Cardiac muscle cell (in vitro differentiated cells and primary cell): ENCODE measurements around the gene CFAP157. TPM values are rescaled to one million over a fixed set of nuclear protein-coding genes. Genes with fewer than 3 reads are reported as not detected.

Experiments
- DNase-seq, 2 donors: peaks; one replicate each; pipeline versions ENCODE4 v3.0.0 to v3.0.0-alpha.2; 2010 to 2017; ENCODE audit warnings: low read depth in 1 of 2, low spot score in 1 of 2
- H3K27ac ChIP-seq: fragments of 200-600 bp; sonication (generic); 2 replicates; pipeline ENCODE4 v1.5.1; 2016
- H3K27me3 ChIP-seq: fragments of 200-600 bp; sonication (generic); 2 replicates; pipeline ENCODE4 v1.6.0; 2016; ENCODE audit warnings: control low read depth
- H3K36me3 ChIP-seq: fragments of 200-600 bp; sonication (generic); 2 replicates; pipeline ENCODE4 v1.5.1; 2016; ENCODE audit warnings: control low read depth
- H3K4me1 ChIP-seq: fragments of 200-600 bp; sonication (generic); 2 replicates; pipeline ENCODE4 v1.8.1; 2017; ENCODE audit warnings: low read depth, mild to moderate bottlenecking, mixed run types
- H3K4me3 ChIP-seq: fragments of 200-600 bp; sonication (generic); 2 replicates; pipeline ENCODE4 v1.5.1; 2016; ENCODE audit warnings: mild to moderate bottlenecking
- H3K9me3 ChIP-seq: fragments of 200-600 bp; sonication (generic); 2 replicates; pipeline ENCODE4 v1.5.1; 2017; ENCODE audit warnings: low read depth, mild to moderate bottlenecking, control low read depth
- CTCF ChIP-seq: IDR thresholded peaks from 2 replicates; pipeline ENCODE4 v1.5.1; 2012; ENCODE audit warnings: low read depth, mild to moderate bottlenecking, low read length
- polyA plus RNA-seq: library from polyadenylated mRNA; unstranded; fragments of >200 nt; fragmentation: Nextera tagmentation; extraction: Ambion mirVana; gene quantifications from 2 replicates; pipeline ENCODE4 v1.2.1, GENCODE V29; 2016
- total RNA-seq: library from RNA; depleted of rRNA; stranded (reverse); fragments of >200 nt; gene quantifications from 2 replicates; pipeline ENCODE4 v1.2.3, GENCODE V29; 2016

CFAP157 gene
- total and polyA plus RNA-seq, 2 experiments from 2014 or later, result 0.76 to 0.86 TPM

DNA sequence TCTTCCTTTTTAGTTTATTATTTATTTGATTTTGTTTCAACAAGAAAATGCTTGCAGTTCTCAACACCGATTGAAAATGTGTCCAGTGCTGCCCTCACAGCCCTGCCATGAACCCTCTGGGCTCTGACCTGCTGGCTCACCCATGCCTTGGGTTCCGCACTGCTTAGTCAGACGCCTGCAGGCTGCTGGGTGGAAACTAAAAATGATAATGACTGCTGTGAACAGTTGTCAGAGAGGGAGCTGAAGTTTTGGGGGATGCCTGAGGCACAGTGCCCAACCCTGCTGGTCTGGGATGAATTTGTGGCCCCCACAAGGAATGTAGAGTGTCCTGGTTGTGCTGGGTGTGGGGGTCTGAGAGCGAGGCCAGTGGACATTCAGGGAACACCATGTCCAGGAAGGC is 22.2 kb upstream of the CFAP157 start:
- H3K27me3 ChIP-seq, result no peaks in the 10 kb centered on the region
- no peak for TF ChIP-seq CTCF
- peaks cover 6% of the 10 kb centered on the region for H3K36me3 ChIP-seq
- H3K9me3 ChIP-seq, result no peaks in the 10 kb centered on the region
- H3K4me1 ChIP-seq, result no peaks in the 10 kb centered on the region
- no peak overlapping the region for H3K4me3 ChIP-seq
- peak in 1 of 2 donors; percentile 18 for DNase-seq
- no peak overlapping the region for H3K27ac ChIP-seq

DNA sequence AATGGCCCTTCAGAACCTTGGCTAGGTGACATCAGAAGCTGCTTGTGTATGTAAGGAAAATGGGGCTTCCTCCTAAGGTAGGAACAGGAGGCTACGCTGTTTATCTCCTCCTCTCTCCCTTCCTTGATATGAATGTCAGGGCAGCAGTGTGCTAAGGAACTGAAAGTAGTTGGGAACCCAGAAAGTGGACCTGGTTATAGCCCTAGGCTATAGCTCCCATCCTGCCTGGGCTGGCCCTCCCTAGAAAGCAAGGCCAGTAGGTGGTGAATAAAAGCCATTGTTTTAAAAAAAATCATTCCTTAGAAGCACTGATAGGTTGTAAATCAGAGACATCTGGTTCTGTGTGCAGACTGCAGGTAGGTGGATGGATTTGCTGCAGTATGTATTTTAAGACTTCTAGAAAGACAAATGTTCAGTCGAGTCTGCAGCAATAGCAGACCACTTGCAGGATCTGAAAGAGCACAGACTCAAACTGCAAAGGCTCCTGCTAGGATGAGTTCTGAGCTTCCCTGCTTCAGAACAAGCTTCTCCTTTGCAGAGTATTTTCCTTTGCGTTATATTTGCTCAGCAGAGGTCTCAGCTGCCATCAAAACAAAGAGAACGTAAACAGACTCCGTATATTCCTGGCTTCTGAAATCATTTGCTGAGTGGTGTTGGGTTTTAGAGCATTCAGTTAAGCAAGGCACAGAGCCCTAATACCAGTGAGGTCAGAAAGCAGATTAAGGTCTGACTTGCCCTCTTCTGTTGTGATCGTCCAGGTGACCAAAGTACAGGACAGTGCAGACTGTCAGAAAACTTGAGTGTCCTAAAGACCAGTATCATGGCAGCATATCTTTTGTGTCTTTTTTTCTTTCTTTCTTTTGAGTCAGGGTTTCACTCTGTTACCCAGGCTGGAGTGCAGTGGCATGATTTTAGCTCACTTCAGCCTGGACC is 20.1 kb upstream of the CFAP157 start:
- Histone ChIP-seq H3K9me3 (no peaks in the 10 kb centered on the region), H3K27me3 (no peaks in the 10 kb centered on the region), H3K4me1 (no peaks in the 10 kb centered on the region), H3K36me3 (peaks cover 4% of the 10 kb centered on the region), H3K4me3 (no peak overlapping the region), H3K27ac (no peak overlapping the region)
- no peak for DNase-seq
- TF ChIP-seq CTCF, result no peak

DNA sequence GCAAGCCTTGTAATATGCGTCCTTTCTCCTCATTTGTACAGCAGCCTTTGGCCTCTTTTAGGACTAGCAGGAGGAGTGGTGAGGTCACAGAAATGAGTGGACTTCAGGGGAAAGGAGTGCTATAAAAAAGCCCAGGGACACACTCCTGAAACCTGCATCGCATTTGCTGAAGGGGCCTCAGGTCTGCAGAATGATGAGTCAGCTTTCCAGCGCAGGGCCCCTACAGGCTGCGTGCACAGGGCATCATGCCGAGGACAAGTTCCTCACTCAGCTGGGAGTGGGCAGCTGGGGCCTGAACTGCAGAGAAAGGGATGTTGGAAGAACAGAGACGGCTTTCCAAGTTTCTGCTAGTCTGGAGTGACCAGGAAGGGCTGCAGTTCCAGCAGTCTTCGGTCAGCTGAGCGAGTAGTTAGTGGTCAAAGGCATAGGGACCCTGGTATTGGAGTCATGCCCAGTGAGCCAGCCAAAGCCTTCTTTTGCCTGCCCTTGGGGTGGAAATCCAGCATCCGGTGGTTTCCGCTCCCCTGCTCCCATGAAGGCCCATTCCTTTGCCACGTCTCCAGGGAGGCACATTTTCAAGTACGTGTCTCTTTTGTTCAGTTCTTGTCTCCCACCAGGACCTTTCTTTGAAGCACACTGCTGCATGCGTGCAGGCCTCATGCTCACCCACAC is 17.3 kb upstream of the CFAP157 start:
- no peak for TF ChIP-seq CTCF
- Histone ChIP-seq H3K4me1 (no peaks in the 10 kb centered on the region), H3K4me3 (no peak overlapping the region), H3K27ac (no peak overlapping the region), H3K27me3 (no peaks in the 10 kb centered on the region), H3K9me3 (no peaks in the 10 kb centered on the region), H3K36me3 (peaks cover 4% of the 10 kb centered on the region)
- no peak for DNase-seq

- H3K27me3 ChIP-seq, result no peaks in the 10 kb centered on the region
- DNase-seq, result no peak
- H3K4me1 ChIP-seq, result no peaks in the 10 kb centered on the region
- no peaks in the 10 kb centered on the region for H3K9me3 ChIP-seq
- no peak overlapping the region for H3K27ac ChIP-seq
- H3K36me3 ChIP-seq, result peaks cover 4% of the 10 kb centered on the region
- TF ChIP-seq CTCF, result no peak
- H3K4me3 ChIP-seq, result no peak overlapping the region
These were observed 16.1 kb upstream of the CFAP157 start for GRCh38 chr9:127690735-127691134.

GRCh38 chr9:127692071-127692470 is 14.7 kb upstream of the CFAP157 start:
- Histone ChIP-seq H3K4me3 (no peak overlapping the region), H3K27me3 (no peaks in the 10 kb centered on the region), H3K27ac (no peak overlapping the region), H3K9me3 (no peaks in the 10 kb centered on the region), H3K36me3 (peaks cover 4% of the 10 kb centered on the region), H3K4me1 (no peaks in the 10 kb centered on the region)
- TF ChIP-seq CTCF, result no peak
- DNase-seq, result no peak
